Kidney (tissue), 14 donors: Measurements from ENCODE around the gene TAF1L. TPM values are rescaled to one million over a fixed set of nuclear protein-coding genes. Genes with fewer than 3 reads are reported as not detected.

ENCODE experiments used
- DNase-seq, 5 donors: peaks; one replicate each; pipeline ENCODE4 v3.0.0-alpha.2; 2013 to 2020
- FAIRE-seq: peaks from 2 replicates; lab custom pipeline; 2012; peaks lifted over from hg19 to GRCh38; lab: Jason Lieb, UNC
- H3K27ac ChIP-seq, 2 donors: one replicate each; pipeline ENCODE4 v1.7.0; 2013; ENCODE audit warnings: low read depth in 2 of 2, low read length in 2 of 2, inconsistent platforms in 1 of 2
- H3K27me3 ChIP-seq: one replicate; pipeline ENCODE4 v1.7.1; 2013; ENCODE audit warnings: low read length, inconsistent platforms; ENCODE audit not compliant: control insufficient read depth, insufficient read depth
- H3K36me3 ChIP-seq, 3 donors: one replicate each; pipeline versions ENCODE4 v1.7.0 to v1.7.1; 2013; ENCODE audit warnings: low read length in 3 of 3, control low read depth in 1 of 3, inconsistent platforms in 1 of 3; ENCODE audit not compliant: insufficient read depth in 3 of 3, control insufficient read depth in 2 of 3
- H3K4me1 ChIP-seq, 3 donors: one replicate each; pipeline versions ENCODE4 v1.7.0 to v1.7.1; 2013; ENCODE audit warnings: low read length in 3 of 3, inconsistent platforms in 1 of 3, low read depth in 1 of 3; ENCODE audit not compliant: control insufficient read depth in 2 of 3, insufficient read depth in 2 of 3
- H3K4me3 ChIP-seq, 3 donors: one replicate each; pipeline versions ENCODE4 v1.7.0 to v1.8.1; 2013; ENCODE audit warnings: low read length in 3 of 3, control low read depth in 1 of 3, inconsistent platforms in 1 of 3
- H3K9ac ChIP-seq, 3 donors: one replicate each; pipeline versions ENCODE4 v1.7.0 to v1.7.1; 2013; ENCODE audit warnings: low read length in 3 of 3, control low read depth in 1 of 3, inconsistent platforms in 1 of 3
- H3K9me3 ChIP-seq, 3 donors: one replicate each; pipeline versions ENCODE4 v1.7.0 to v1.7.1; 2013; ENCODE audit warnings: low read length in 3 of 3, control low read depth in 1 of 3, inconsistent platforms in 1 of 3; ENCODE audit not compliant: control insufficient read depth in 2 of 3, insufficient read depth in 1 of 3
- intact Hi-C: fragments of 100-400 bp; cut with DNase I; formaldehyde crosslinking; loops from one replicate; pipeline ENCODE4 v1.11.1; 2022
- polyA plus RNA-seq: library from polyadenylated mRNA; stranded (reverse); fragments of 350-450 nt; fragmentation: Illumina TruSeq; extraction: RNeasy Lipid Tissue Mini Kit (QIAGEN cat#74804); gene quantifications from one replicate; pipeline ENCODE4 v1.2.3, GENCODE V29; 2014; ENCODE audit warnings: low read depth, low replicate concordance; ENCODE audit not compliant: insufficient read depth
- total RNA-seq: library from RNA; stranded (reverse); fragmentation: NEBNext Ultra II Directional; extraction: Animal tissue kit (Norgen Biotek cat#: 25700); gene quantifications from one replicate; pipeline ENCODE4 v1.2.1, GENCODE V29; 2021
- TF ChIP-seq, protein P1 (sequence below): IDR thresholded peaks from 3 replicates; pipeline ENCODE4 v1.5.1; 2012; ENCODE audit warnings: mild to moderate bottlenecking, moderate library complexity, borderline replicate concordance; ENCODE audit not compliant: insufficient read depth; ENCODE audit errors: extremely low read depth
- donor health status: control.
- donor health status: control.
- donor health status: control.
- donor health status: control.
- donor health status: control.
- donor health status: DM: yes; HTN: yes; CAD: no.
- donor health status: Normal renal cell carcinoma (clear cell type).

The TAF1L gene
- total and polyA plus RNA-seq, 2 donors from 2014 or later = not detected

DNA sequence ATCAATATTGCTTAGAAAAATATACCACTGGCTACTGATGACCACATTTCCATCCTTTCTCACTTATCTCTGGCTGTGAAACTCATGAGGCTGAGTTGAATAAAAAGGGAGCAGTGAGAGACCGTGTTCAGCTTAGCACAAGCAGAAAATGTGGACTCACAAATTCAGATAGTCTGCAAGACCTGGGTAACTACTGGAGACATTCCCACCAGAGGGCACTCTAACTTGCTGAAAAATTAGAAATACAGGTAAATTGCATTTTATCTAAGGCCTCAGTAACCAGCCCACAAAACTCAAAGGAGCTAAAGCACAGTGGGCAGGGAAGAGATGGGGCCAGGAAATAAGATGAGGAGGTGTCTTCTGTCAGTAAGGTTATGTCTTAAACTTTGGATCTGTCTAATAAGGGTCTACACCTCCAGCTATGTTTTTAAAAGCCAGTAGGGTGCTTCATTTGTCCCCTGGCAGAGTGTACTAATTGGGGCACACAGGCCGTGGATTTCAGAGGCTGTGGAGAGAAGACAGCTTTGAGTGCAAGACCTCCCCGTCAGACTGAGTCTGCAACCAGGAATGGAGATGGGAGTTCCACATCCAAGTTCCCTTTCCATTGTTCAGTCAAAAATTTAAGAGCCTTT, 53.8 kb downstream of the TAF1L start:
- peak in 4 of 5 donors; percentile 37 to 85 (median 76) for DNase-seq
- Histone ChIP-seq H3K27me3 (no peaks in the 10 kb centered on the region), H3K4me3 (no peak overlapping the region), H3K9me3 (no peaks in the 10 kb centered on the region), H3K4me1 (peaks cover 0 to 2% (median 0%) of the 10 kb centered on the region in 3 donors), H3K9ac (no peak overlapping the region), H3K27ac (no peak overlapping the region), H3K36me3 (no peaks in the 10 kb centered on the region)
- intact Hi-C loops = loop anchor here (10.0 kb wide), 1 partner anchor 383 kb away; no protein-coding TSS in a partner anchor
- TF ChIP-seq, protein P1, sequence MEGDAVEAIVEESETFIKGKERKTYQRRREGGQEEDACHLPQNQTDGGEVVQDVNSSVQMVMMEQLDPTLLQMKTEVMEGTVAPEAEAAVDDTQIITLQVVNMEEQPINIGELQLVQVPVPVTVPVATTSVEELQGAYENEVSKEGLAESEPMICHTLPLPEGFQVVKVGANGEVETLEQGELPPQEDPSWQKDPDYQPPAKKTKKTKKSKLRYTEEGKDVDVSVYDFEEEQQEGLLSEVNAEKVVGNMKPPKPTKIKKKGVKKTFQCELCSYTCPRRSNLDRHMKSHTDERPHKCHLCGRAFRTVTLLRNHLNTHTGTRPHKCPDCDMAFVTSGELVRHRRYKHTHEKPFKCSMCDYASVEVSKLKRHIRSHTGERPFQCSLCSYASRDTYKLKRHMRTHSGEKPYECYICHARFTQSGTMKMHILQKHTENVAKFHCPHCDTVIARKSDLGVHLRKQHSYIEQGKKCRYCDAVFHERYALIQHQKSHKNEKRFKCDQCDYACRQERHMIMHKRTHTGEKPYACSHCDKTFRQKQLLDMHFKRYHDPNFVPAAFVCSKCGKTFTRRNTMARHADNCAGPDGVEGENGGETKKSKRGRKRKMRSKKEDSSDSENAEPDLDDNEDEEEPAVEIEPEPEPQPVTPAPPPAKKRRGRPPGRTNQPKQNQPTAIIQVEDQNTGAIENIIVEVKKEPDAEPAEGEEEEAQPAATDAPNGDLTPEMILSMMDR = peak; percentile 46
- no peak for FAIRE-seq

DNA sequence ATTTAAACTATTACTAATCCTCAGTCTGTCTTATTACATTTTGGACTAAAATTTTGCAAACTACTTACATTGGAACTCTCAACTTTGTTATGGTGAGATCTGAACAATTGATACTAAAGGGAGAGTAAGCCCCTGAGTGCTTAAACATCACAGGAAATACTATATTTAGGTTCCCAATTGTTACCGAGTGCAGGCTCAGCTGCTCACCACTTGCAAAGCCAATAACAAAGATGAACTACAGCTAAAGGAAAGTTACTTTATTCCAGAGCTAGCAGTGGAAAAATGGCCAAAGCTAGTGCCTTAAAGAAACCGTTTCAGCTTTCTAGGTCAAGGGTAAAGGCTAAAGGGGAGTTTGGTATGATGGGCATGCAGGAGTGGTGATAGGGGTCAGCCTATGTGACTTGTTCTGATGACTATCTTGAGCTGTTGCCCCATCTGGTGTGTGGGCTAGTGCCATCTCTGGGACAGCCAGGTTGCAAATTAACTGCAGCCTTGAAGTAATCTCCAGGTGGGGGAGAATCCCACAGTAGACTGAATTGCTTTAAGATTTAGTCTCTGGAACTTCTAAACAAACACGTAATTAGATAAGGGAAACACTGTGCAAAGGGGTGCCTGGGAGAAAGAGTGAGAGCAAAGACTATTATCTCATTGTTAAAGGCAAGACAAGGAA, 54.7 kb downstream of the TAF1L start:
- TF ChIP-seq, protein P1 = no peak
- Histone ChIP-seq H3K27me3 (no peaks in the 10 kb centered on the region), H3K4me3 (no peak overlapping the region), H3K36me3 (no peaks in the 10 kb centered on the region), H3K9me3 (no peaks in the 10 kb centered on the region), H3K9ac (no peak overlapping the region), H3K4me1 (peaks cover 0 to 2% (median 0%) of the 10 kb centered on the region in 3 donors), H3K27ac (no peak overlapping the region)
- intact Hi-C loops = loop anchor here (10.0 kb wide), 1 partner anchor 384 kb away; no protein-coding TSS in a partner anchor
- DNase-seq (peak in 1 of 5 donors; percentile 5), FAIRE-seq (no peak)

DNA sequence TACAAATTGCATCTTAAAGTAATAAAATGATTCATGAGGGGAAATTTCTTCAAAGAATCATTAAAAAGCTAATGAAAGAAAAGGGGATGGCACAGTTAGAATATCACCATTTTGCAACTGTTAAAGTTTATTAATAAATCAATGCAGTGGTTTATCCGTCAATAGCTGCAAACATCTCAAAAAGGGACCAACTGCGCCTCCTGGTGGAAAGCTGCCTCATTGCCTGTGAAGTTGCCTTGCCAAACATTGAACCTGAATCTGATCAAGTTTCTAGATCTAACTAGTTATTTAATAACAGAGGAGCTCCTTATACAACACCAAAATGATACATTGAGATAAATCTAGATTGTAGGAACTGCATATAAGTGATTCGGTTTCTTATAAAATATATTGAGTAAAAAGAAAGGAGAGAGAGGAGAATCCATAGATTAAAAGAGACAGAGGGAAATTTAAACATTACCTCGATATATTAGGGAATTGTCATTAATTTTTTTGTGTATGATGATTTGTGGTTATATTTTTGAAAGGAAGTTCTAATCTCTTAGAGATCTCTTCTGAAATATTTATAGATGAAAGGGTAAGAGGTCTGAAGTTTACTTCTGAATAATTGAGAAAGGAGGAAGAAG, 55.6 kb downstream of the TAF1L start:
- Histone ChIP-seq H3K27ac (no peak overlapping the region), H3K4me3 (no peak overlapping the region), H3K27me3 (no peaks in the 10 kb centered on the region), H3K9ac (no peak overlapping the region), H3K4me1 (peaks cover 0 to 2% (median 0%) of the 10 kb centered on the region in 3 donors), H3K9me3 (no peaks in the 10 kb centered on the region), H3K36me3 (no peaks in the 10 kb centered on the region)
- FAIRE-seq = peak; percentile 87
- intact Hi-C loops = loop anchor here (5.0 to 10.0 kb wide), 2 partner anchors 203 to 385 kb away; no protein-coding TSS in a partner anchor
- TF ChIP-seq, protein P1 = peak; percentile 93
- peak; percentile 56 to 79 (median 64) for DNase-seq

Other genes starting within 250 kb of the TAF1L start
- gene RIGI, start 109.5 kb downstream of the TAF1L start, total RNA-seq = 13.1 TPM
- 5.0 TPM for gene RIGI, start 109.5 kb downstream of the TAF1L start, polyA plus RNA-seq
- 14.6 TPM for gene SMIM27, start 83.3 kb downstream of the TAF1L start, total RNA-seq
- gene SMIM27, start 83.3 kb downstream of the TAF1L start, polyA plus RNA-seq = 36.9 TPM
- 15.6 TPM for gene TOPORS, start 83.1 kb downstream of the TAF1L start, total RNA-seq
- gene TOPORS, start 83.1 kb downstream of the TAF1L start, polyA plus RNA-seq = 8.1 TPM
- 47.6 TPM for gene NDUFB6, start 62.5 kb downstream of the TAF1L start, total RNA-seq
- 132 TPM for gene NDUFB6, start 62.5 kb downstream of the TAF1L start, polyA plus RNA-seq
- gene TMEM215, start 147.9 kb upstream of the TAF1L start, total RNA-seq = not detected
- gene TMEM215, start 147.9 kb upstream of the TAF1L start, polyA plus RNA-seq = not detected